SH-SY5Y (cell line): ENCODE measurements around the gene INSL3.

Source experiments
- GATA2 ChIP-seq: IDR thresholded peaks from 2 replicates; pipeline ENCODE4 v1.6.1; 2011; ENCODE audit warnings: mild to moderate bottlenecking, low read depth, low read length
- GATA3 ChIP-seq: IDR thresholded peaks from 2 replicates; pipeline ENCODE4 v1.6.1; 2011; ENCODE audit warnings: low read depth, mild to moderate bottlenecking, low read length, moderate library complexity

INSL3 gene

DNA sequence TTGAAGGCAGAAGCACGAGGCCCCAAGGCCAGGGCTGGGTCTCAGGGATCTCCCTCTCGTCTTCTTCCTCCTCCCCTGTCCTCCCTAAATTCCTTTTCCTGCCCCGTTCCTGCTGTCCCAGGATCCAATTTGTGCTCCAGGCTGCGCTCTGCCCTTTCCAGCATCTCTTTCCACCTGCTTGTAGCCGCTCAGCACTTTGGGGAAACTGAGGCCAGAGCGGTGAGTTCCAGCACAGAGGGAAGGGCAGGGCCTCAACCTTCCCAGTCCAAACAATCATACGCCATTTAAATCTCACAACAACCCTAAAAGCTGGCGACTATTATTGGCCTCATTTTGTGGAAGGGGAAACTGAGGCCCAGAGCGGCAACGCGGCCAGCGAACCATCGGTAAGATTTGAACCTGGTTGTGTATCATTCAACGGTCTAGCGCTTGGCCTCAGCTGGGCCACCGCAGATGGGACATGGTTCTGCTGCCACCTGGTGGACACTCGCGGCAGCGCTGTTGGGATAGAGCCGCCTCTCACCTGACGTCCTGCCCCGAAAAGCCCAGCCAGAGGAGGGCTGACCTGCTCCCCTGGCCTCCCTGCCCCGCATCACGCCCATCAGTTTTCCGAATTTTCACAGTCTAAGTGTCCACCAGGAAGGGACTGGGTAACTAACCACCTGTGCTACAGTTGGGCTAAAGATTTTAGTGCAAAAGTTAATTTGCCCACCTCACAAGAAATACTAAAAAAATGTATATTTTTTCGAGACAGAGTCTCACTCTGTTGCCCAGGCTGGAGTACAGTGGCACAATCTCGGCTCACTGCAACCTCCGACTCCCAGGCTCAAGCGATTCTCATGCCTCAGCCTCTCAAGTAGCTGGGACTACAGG is 34.2 kb upstream of the INSL3 start:
- TF ChIP-seq GATA3 (no peak), GATA2 (no peak)

DNA sequence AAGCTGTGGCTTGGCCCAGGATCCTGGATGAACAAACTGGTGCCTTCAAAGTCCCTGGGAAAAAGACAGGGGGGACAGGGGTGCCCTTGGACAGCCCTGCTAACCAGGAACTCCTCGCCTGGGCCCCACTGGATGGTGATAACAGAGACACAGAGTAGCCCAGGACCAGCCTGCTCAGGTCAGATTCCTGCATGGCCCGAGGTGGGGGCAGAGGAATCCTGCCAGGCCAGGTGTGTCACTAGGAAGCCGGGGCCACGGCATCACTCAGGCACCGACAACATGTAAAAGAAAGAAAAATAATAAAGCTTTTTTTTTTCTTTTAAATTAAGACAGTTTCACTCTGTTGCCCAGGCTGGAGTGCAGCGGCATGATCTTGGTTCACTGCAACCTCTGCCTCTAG is 32.7 kb upstream of the INSL3 start:
- no peak for TF ChIP-seq GATA2
- no peak for TF ChIP-seq GATA3

DNA sequence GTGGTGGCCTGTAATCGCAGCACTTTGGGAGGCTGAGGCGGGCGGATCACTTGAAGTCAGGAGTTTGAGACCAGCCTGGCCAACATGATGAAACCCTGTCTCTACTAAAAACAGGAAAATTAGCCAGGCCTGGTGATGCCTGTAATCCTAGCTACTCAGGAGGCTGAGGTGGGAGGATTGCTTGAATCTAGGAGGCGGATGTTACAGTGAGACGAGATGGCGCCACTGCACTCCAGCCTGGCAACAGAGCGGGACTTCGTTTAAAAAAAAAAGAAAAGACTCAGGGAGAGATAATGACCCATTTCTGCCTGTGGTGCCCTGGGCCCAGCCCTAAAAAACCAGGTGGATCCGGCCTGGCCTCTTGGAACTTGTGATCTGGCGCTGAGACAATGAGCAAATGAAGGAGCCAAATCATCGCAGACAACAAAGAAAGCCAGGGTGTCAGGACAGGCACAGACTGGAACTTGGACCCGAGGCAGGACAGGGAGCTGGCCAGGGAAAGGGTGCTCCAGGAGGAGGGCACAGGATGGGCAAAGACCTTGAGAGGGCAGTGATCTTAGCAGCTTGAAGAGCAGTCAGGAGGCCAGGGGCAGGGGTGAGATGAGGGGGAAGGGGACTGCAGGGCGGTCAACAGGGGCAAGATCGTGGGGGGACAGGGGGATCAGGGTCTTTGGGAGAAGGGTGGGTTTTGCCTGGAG is 27.4 kb upstream of the INSL3 start:
- TF ChIP-seq GATA3: no peak
- no peak for TF ChIP-seq GATA2

- no peak for TF ChIP-seq GATA2
- TF ChIP-seq GATA3: no peak
Measured at GRCh38 chr19:17847538-17848366, 26.4 kb upstream of the INSL3 start, which contains the start of gene JAK3. TSS of gene JAK3 (minus strand) at chr19:17847982. CDS start at chr19:17844417, 3,565 bp downstream.

DNA sequence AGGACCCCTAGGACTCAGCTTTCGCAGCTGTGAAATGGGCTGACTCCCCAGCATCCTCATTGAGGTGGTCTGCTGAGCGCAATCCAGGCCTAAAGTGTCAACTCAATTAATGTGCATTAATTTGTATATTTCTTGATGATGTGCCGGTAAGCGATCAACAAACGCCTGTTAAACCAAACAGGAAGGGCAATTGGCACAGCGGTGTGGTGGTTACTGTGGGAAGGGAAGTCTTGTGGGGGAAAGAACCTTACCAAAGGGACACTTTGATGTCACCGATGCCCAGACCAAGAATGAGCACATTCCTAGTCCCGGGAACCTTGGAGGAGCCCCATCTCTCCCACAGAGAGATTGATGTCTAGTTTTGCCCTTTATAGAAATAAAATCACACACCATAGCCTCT is 24.8 kb upstream of the INSL3 start:
- no peak for TF ChIP-seq GATA2
- no peak for TF ChIP-seq GATA3

GRCh38 chr19:17843908-17844490 is 22.7 kb upstream of the INSL3 start:
- TF ChIP-seq GATA3: no peak
- no peak for TF ChIP-seq GATA2

DNA sequence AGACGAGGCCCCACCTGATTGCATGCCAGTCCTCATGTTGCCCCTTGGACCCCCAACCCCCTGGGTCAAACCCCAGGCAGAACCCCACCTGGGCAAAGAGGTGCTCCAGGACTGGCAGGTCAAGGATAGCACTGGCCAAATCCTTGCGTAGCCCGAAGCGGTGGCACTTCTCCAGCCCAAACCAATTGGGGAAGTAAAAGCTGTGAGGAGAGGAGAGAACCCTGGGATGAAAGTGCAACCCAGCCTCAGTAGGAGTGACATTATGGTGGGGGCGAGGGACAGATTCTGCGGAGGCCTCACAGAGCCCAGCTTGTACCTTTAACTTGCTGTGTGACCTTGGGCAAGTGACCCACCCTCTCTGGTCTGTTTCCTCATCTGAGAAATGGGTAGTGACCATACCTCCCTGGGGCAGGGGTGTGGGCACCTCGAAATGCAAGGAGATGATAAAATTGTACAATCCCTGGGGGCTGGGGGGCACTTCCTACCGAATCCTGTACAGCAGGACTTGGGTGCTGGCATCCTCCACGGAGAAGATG is 22.0 kb upstream of the INSL3 start:
- no peak for TF ChIP-seq GATA3

- no peak for TF ChIP-seq GATA3
- TF ChIP-seq GATA2: no peak
Measured at GRCh38 chr19:17842663-17843291, 21.5 kb upstream of the INSL3 start.

GRCh38 chr19:17841810-17842662 is 20.7 kb upstream of the INSL3 start:
- TF ChIP-seq GATA2 (no peak), GATA3 (no peak)

- TF ChIP-seq GATA3 (no peak), GATA2 (no peak)
Measured at GRCh38 chr19:17841371-17841809, 20.1 kb upstream of the INSL3 start.

GRCh38 chr19:17840019-17840418 is 18.7 kb upstream of the INSL3 start:
- TF ChIP-seq GATA2 (no peak), GATA3 (no peak)

DNA sequence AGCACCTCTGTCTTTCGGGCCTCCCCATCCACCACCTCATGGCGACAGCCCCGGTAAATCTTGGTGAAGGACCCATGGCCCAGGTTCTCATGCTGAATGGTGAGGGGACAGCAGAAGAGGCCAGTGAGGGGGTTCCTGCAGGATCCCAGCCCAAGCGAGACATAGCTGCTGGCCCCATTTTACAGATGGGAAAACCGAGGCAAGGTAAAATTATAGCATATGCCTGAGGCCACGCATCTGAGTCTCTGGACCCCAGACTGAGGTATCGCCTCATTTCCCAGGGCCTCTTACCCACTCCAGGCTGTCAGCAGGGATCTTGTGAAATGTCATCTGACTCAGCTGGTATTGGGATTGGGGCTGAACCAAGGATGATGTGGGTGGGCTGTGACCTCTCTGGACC is 16.7 kb upstream of the INSL3 start:
- no peak for TF ChIP-seq GATA3
- no peak for TF ChIP-seq GATA2
